AG20443 (cell line): Measurements from ENCODE around the gene UGT1A8.
A peak's percentile ranks its signal among the peaks of the same experiment; 100 is the strongest.
"Not testable (repeated sequence)": the region's sequence is repeated elsewhere in the genome, so short reads cannot be mapped to it uniquely, and the experiment has no call there.

Source experiments
- DNase-seq: peaks from one replicate; pipeline ENCODE4 v3.0.0; 2012; ENCODE audit warnings: low spot score, mixed read lengths

Gene UGT1A8

GRCh38 chr2:233688341-233688740 is 70.9 kb downstream of the UGT1A8 start:
- no peak for DNase-seq

- no peak for DNase-seq
Measured at GRCh38 chr2:233689031-233689430, 71.6 kb downstream of the UGT1A8 start.

GRCh38 chr2:233689501-233689900 is 72.1 kb downstream of the UGT1A8 start:
- DNase-seq, result no peak

GRCh38 chr2:233690444-233690843 is 73.0 kb downstream of the UGT1A8 start:
- no peak for DNase-seq

- DNase-seq, result no peak
Measured at GRCh38 chr2:233691443-233692433, 74.3 kb downstream of the UGT1A8 start.

GRCh38 chr2:233692648-233693047 is 75.2 kb downstream of the UGT1A8 start, which contains the start of gene UGT1A6:
UGT1A6 (plus strand) TSS chr2:233692890; CDS start chr2:233693005, 115 bp downstream.
- DNase-seq, result no peak

GRCh38 chr2:233693963-233694362 is 76.5 kb downstream of the UGT1A8 start:
- DNase-seq, result no peak

- DNase-seq, result no peak
Measured at GRCh38 chr2:233698740-233699139, 81.3 kb downstream of the UGT1A8 start.

GRCh38 chr2:233699424-233700027 is 82.1 kb downstream of the UGT1A8 start:
- DNase-seq, result no peak

- DNase-seq, result no peak
Measured at GRCh38 chr2:233700028-233700635, 82.7 kb downstream of the UGT1A8 start.

- not testable (repeated sequence) for DNase-seq
Measured at GRCh38 chr2:233700842-233701241, 83.4 kb downstream of the UGT1A8 start.

GRCh38 chr2:233702238-233702637 is 84.8 kb downstream of the UGT1A8 start:
- DNase-seq, result no peak

- peak; percentile 30 for DNase-seq
Measured at GRCh38 chr2:233705911-233706506, 88.6 kb downstream of the UGT1A8 start.

GRCh38 chr2:233706720-233707119 is 89.3 kb downstream of the UGT1A8 start:
- DNase-seq, result peak; percentile 38

- DNase-seq, result no peak
Measured at GRCh38 chr2:233707940-233708644, 90.7 kb downstream of the UGT1A8 start.

- no peak for DNase-seq
Measured at GRCh38 chr2:233708942-233709341, 91.5 kb downstream of the UGT1A8 start.

GRCh38 chr2:233711312-233712008 is 94.0 kb downstream of the UGT1A8 start:
- peak; percentile 85 for DNase-seq

- DNase-seq, result no peak
Measured at GRCh38 chr2:233712611-233713261, 95.3 kb downstream of the UGT1A8 start, which contains the start of gene UGT1A5. UGT1A5 (plus strand) TSS chr2:233712907; CDS start chr2:233712992, 85 bp downstream.

- DNase-seq, result no peak
Measured at GRCh38 chr2:233713262-233713615, 95.8 kb downstream of the UGT1A8 start.

GRCh38 chr2:233714121-233714520 is 96.7 kb downstream of the UGT1A8 start:
- no peak for DNase-seq
